GM21367 (cell line): Measurements from ENCODE around the gene AQP7.
"Not testable (repeated sequence)": the region's sequence is repeated elsewhere in the genome, so short reads cannot be mapped to it uniquely, and the experiment has no call there.

Source experiments
- ATAC-seq: cut with Tn5 transposase; IDR thresholded peaks from one replicate; pipeline ENCODE4 v1.9.1; 2021; ENCODE audit not compliant: unreplicated experiment

The AQP7 gene

GRCh38 chr9:33377089-33377715, 25.2 kb downstream of the AQP7 start:
- no peak for ATAC-seq

- no peak for ATAC-seq
These were observed 26.5 kb downstream of the AQP7 start for GRCh38 chr9:33375841-33376321.

- no peak for ATAC-seq
These were observed 27.0 kb downstream of the AQP7 start for GRCh38 chr9:33375238-33375840.

- no peak for ATAC-seq
These were observed 27.6 kb downstream of the AQP7 start for GRCh38 chr9:33374634-33375237.

GRCh38 chr9:33374190-33374589, 28.2 kb downstream of the AQP7 start:
- ATAC-seq, result no peak

- ATAC-seq, result no peak
These were observed 29.5 kb downstream of the AQP7 start for GRCh38 chr9:33372900-33373299.

GRCh38 chr9:33366979-33367480, 35.3 kb downstream of the AQP7 start:
- ATAC-seq, result no peak

GRCh38 chr9:33364814-33365213, 37.6 kb downstream of the AQP7 start:
- ATAC-seq, result not testable (repeated sequence)

- ATAC-seq, result no peak
These were observed 38.2 kb downstream of the AQP7 start for GRCh38 chr9:33364127-33364526.

- not testable (repeated sequence) for ATAC-seq
These were observed 43.7 kb downstream of the AQP7 start for GRCh38 chr9:33358641-33359040.

GRCh38 chr9:33355933-33356332, 46.4 kb downstream of the AQP7 start:
- ATAC-seq, result no peak

- no peak for ATAC-seq
These were observed 47.6 kb downstream of the AQP7 start for GRCh38 chr9:33354651-33355211.

- no peak for ATAC-seq
These were observed 50.8 kb downstream of the AQP7 start for GRCh38 chr9:33351547-33351946.

GRCh38 chr9:33350310-33350709, 52.1 kb downstream of the AQP7 start:
- no peak for ATAC-seq

- ATAC-seq, result no peak
These were observed 52.6 kb downstream of the AQP7 start for GRCh38 chr9:33349743-33350142.

GRCh38 chr9:33348998-33349397, 53.4 kb downstream of the AQP7 start:
- no peak for ATAC-seq

- no peak for ATAC-seq
These were observed 55.8 kb downstream of the AQP7 start for GRCh38 chr9:33346564-33346963.

GRCh38 chr9:33344145-33344544, 58.2 kb downstream of the AQP7 start:
- ATAC-seq, result no peak

- no peak for ATAC-seq
These were observed 61.2 kb downstream of the AQP7 start for GRCh38 chr9:33341182-33341581.

GRCh38 chr9:33340186-33340585, 62.2 kb downstream of the AQP7 start:
- ATAC-seq, result no peak
